WERI-Rb-1 (cell line): ENCODE results near the gene NCAM2.

Experiments
- DNase-seq: peaks from one replicate; pipeline ENCODE4 v3.0.0-alpha.2; 2020
- H3K27ac ChIP-seq: fragments of 250-450 bp; sonication (Bioruptor Pico); 2 replicates; pipeline ENCODE4 v1.5.1; 2020; ENCODE audit warnings: mild to moderate bottlenecking, moderate library complexity
- H3K27me3 ChIP-seq: fragments of 250-450 bp; sonication (Bioruptor Pico); 2 replicates; pipeline ENCODE4 v1.5.1; 2021; ENCODE audit warnings: mild to moderate bottlenecking, low read depth, moderate library complexity; ENCODE audit not compliant: insufficient read depth, severe bottlenecking
- H3K36me3 ChIP-seq: fragments of 250-450 bp; sonication (Bioruptor Pico); 2 replicates; pipeline ENCODE4 v1.5.1; 2020; ENCODE audit warnings: mild to moderate bottlenecking, moderate library complexity
- H3K4me3 ChIP-seq: 2 replicates; pipeline ENCODE4 v1.5.1; 2011; ENCODE audit warnings: low read depth, mild to moderate bottlenecking, control low read depth, low read length
- H3K9me3 ChIP-seq: fragments of 250-450 bp; sonication (Bioruptor Pico); 2 replicates; pipeline ENCODE4 v1.5.1; 2021; ENCODE audit warnings: mild to moderate bottlenecking, moderate library complexity; ENCODE audit not compliant: severe bottlenecking
- CTCF ChIP-seq: IDR thresholded peaks from 2 replicates; pipeline ENCODE4 v1.5.1; 2011; ENCODE audit warnings: low read depth, mild to moderate bottlenecking, control low read depth, inconsistent platforms, low read length

Gene NCAM2

GRCh38 chr21:21297211-21297610 is 299.0 kb downstream of the NCAM2 start:
- no peak for TF ChIP-seq CTCF
- no peaks in the 10 kb centered on the region for H3K27me3 ChIP-seq
- no peaks in the 10 kb centered on the region for H3K9me3 ChIP-seq
- no peak overlapping the region for H3K4me3 ChIP-seq
- no peak for DNase-seq
- no peak overlapping the region for H3K27ac ChIP-seq
- H3K36me3 ChIP-seq: no peaks in the 10 kb centered on the region

- H3K27ac ChIP-seq: no peak overlapping the region
- H3K9me3 ChIP-seq: no peaks in the 10 kb centered on the region
- no peak overlapping the region for H3K4me3 ChIP-seq
- no peak for DNase-seq
- H3K36me3 ChIP-seq: no peaks in the 10 kb centered on the region
- no peaks in the 10 kb centered on the region for H3K27me3 ChIP-seq
- TF ChIP-seq CTCF: no peak
Measured at GRCh38 chr21:21301013-21301412, 302.8 kb downstream of the NCAM2 start.

GRCh38 chr21:21309510-21309909 is 311.3 kb downstream of the NCAM2 start:
- no peaks in the 10 kb centered on the region for H3K9me3 ChIP-seq

GRCh38 chr21:21324297-21324696 is 326.1 kb downstream of the NCAM2 start:
- 0 out of 2 replicates have a peak, but pooled peaks have one; percentile 32 for TF ChIP-seq CTCF
- Histone ChIP-seq H3K9me3 (peaks cover 2% of the 10 kb centered on the region), H3K36me3 (no peaks in the 10 kb centered on the region), H3K27ac (no peak overlapping the region), H3K4me3 (no peak overlapping the region), H3K27me3 (no peaks in the 10 kb centered on the region)
- peak; percentile 11 for DNase-seq

More at GRCh38 chr21:21309510-21309909, 311.3 kb downstream of the NCAM2 start:
- DNase-seq: no peak
- Histone ChIP-seq H3K27ac (no peak overlapping the region), H3K36me3 (no peaks in the 10 kb centered on the region), H3K27me3 (no peaks in the 10 kb centered on the region), H3K4me3 (no peak overlapping the region)
- TF ChIP-seq CTCF: no peak

GRCh38 chr21:21332492-21332891 is 334.3 kb downstream of the NCAM2 start:
- DNase-seq: peak; percentile 12
- H3K36me3 ChIP-seq: no peaks in the 10 kb centered on the region
- no peak overlapping the region for H3K4me3 ChIP-seq
- H3K27me3 ChIP-seq: no peaks in the 10 kb centered on the region
- TF ChIP-seq CTCF: no peak
- H3K9me3 ChIP-seq: no peaks in the 10 kb centered on the region
- no peak overlapping the region for H3K27ac ChIP-seq

GRCh38 chr21:21341041-21341440 is 342.8 kb downstream of the NCAM2 start:
- H3K36me3 ChIP-seq: no peaks in the 10 kb centered on the region
- no peak for TF ChIP-seq CTCF
- H3K9me3 ChIP-seq: peaks cover 5% of the 10 kb centered on the region
- no peak overlapping the region for H3K27ac ChIP-seq
- no peaks in the 10 kb centered on the region for H3K27me3 ChIP-seq
- no peak for DNase-seq
- H3K4me3 ChIP-seq: no peak overlapping the region
